GM19025 (cell line): ENCODE measurements around the gene TGM5.
"Not testable (repeated sequence)": the region's sequence is repeated elsewhere in the genome, so short reads cannot be mapped to it uniquely, and the experiment has no call there.

Experiments used
- ATAC-seq: cut with Tn5 transposase; IDR thresholded peaks from one replicate; pipeline ENCODE4 v1.9.1; 2021; ENCODE audit warnings: mild to moderate bottlenecking, low read depth, moderate library complexity; ENCODE audit not compliant: unreplicated experiment

TGM5 gene

DNA sequence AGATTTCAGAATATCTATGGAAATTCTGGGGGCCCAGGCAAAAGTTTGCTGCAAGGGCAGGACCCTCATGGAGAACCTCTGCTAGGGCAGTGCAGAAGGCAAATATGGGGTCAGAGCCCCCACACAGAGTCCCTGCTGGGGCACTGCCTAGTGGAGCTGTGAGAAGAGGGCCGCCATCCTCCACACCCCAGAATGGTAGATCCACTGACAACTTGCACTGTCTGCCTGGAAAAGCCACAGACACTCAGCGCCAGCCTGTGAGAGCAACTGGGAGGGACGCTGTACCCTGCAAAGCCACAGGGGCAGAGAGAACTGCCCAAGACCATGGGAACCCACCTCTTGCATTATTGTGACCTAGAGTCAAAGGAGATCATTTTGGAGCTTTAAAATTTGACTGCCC lies 67.7 kb downstream of the TGM5 start:
- ATAC-seq, result no peak

DNA sequence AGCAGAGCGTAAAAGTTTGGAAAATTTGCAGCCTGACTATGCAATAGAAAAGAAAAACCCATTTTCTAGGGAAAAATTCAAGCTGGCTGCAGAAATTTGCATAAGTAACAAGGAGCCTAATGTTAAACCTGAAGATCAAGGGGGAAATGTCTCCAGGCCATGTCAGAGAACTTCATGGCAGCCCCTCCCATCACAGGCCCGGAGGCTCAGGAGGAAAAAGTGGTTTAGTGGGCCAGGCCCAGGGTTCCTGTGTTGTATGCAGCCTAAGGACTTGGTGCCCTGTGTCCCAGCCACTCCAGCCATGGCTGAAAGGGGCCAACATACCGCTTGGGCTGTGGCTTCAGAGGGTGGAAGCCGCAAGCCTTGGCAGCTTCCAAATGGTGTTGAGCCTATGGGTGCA lies 68.2 kb downstream of the TGM5 start:
- not testable (repeated sequence) for ATAC-seq

DNA sequence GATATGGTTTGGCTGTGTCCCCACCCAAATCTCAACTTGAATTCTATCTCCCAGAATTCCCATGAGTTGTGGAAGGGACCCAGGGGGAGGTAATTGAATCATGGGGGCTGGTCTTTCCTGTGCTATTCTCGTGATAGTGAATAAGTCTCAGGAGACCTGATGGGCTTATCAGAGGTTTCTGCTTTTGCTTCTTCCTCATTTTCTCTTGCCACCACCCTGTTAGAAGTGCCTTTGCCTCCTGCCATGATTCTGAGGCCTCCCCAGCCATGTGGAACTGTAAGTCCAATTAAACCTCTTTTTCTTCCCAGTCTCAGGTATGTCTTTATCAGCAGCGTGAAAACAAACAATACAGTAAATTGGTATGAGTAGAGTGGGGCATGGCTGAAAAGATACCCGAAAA lies 69.0 kb downstream of the TGM5 start:
- not testable (repeated sequence) for ATAC-seq

DNA sequence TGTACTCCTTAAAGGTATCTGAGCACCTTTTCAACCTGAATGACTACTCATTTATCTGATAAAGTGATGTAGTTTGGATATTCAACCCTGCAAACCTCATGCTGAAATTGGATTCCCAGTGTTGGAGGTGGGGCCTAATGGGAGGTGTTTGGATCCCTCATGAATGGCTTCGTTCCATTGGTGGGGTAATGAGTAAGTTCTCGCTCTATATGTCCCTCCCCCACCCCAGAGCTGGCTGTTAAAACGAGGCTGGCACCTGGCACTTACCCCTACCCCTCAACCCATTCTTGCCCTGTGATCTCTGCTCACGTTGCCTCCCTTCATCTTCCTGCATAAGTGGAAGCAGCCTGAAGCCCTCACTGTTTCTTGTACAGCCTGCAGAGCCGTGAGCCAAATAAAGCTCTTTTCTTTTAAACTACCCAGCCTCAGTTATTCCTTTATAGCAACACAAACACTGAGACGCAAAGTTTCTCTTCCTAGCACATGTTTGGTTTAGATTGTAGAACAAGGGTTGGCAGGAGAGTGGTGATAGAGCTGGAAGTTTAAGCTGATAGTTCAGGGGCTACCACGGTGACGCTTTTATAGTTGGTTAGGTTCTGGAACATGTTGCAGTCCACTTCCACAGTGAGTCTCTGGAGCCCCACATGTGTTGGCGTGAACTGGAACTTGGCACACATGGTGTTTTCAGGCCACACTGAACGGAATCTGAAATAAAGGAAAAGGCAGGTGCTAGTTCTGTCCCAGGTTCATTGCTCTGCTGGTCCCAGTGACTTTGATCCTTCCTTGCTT lies 69.8 kb downstream of the TGM5 start:
- no peak for ATAC-seq

DNA sequence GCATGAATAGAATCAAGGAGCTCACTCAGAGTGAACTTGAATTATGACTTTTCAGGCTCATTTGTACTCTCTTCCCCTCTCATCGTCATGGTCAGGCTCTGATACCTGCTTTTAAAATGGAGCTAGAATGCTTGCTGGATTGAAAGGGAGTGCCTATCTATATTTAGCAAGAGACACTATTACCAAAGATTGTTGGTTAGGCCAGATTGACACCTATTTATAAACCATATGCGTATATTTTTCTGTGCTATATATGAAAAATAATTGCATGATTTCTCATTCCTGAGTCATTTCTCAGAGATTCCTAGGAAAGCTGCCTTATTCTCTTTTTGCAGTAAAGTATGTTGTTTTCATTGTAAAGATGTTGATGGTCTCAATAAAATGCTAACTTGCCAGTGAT lies 71.9 kb downstream of the TGM5 start:
- no peak for ATAC-seq

DNA sequence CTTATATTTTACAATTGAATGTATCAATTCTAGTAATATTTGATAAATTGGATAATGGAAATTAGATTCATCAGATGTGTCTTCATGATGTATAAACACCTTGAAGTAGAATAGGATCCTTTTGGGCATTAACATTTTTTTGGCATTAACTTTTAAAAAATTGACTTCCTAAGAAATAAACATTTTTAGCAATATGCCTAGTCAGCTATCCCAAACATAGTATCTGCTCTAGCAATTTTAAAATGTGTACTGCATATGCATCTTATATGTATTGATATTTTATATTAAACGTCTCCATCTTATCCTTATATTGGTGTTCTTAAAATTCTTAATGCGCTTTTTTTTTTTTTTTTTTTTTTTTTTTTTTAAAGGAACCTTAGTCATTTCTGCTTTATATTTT lies 73.0 kb downstream of the TGM5 start:
- ATAC-seq, result no peak

DNA sequence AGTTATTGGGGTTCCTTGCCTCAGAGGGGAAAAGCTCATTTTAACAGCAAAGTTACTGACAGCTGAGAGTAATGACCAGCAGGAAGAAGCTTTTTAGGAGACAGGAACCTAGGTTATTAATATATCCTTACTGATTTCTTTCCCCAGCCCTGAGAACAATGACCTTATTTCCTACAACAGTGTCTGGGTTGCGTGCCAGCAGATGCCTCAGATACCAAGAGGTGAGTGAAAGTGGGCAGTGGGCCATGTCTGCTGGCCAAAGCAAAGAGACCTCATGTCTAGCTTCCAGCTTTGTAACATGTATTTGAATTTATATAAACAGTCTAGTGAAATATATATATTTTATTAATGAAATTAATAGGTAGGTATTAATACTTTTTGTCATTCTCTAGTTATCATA lies 76.5 kb downstream of the TGM5 start:
- no peak for ATAC-seq

DNA sequence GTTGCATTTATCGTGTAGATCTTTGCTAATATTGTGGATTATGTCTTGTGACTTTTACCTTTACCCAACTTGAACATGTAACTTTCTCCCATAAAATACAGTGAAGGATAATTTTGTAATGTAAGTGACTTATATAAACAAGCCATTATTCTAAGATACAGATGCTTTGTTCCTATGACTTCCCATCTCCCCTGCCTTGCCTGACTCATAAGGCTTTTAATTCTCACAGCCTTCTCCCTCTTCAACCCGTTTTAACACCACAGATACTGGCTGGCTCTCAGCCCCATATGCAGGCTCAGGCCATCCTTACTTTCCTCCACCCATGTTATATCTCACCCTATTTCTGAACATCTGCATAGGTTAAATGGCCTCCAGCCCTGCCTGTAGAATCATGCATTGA lies 77.4 kb downstream of the TGM5 start:
- no peak for ATAC-seq

DNA sequence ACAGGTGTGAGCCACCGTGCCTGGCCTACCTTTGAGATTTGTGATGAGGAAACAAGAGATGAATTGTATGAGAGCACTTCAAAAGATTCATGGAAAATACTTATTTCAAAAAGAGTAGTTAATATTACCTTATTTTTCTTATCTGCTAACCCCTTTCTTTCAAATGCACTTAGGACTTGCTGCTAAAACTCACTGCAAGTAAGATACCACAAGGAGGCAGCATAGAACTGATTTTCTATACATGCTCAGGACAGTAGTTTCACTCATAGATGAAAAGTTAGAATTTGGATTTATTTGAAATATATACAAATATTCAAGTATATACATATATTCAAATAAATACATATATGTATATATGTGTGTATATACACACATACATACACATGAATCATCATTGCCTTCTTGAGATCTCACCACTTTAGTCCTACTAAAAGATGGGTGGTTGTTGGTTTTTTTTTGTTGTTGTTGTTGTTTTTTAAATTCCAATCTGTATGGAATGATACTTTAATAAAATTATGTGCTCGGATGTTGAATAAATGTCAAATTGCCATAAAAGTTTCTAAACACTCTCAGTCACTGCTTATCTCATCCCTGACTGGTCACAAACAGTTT lies 79.1 kb downstream of the TGM5 start:
- no peak for ATAC-seq

DNA sequence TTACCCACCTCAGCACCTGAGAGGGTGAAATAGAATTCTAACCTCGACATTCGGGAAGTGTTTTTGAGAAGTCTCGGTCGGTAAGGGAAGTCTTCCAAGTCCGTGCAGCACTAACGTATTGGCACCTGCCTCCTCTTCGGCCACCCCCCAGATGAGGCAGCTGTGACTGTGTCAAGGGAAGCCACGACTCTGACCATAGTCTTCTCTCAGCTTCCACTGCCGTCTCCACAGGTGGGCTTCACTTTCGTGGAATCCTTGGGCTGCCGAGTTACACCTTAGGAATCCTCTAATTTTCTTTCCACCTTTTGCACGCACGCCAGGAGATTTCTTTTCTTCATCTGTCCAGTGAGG lies 80.8 kb downstream of the TGM5 start:
- peak; percentile 8 for ATAC-seq

DNA sequence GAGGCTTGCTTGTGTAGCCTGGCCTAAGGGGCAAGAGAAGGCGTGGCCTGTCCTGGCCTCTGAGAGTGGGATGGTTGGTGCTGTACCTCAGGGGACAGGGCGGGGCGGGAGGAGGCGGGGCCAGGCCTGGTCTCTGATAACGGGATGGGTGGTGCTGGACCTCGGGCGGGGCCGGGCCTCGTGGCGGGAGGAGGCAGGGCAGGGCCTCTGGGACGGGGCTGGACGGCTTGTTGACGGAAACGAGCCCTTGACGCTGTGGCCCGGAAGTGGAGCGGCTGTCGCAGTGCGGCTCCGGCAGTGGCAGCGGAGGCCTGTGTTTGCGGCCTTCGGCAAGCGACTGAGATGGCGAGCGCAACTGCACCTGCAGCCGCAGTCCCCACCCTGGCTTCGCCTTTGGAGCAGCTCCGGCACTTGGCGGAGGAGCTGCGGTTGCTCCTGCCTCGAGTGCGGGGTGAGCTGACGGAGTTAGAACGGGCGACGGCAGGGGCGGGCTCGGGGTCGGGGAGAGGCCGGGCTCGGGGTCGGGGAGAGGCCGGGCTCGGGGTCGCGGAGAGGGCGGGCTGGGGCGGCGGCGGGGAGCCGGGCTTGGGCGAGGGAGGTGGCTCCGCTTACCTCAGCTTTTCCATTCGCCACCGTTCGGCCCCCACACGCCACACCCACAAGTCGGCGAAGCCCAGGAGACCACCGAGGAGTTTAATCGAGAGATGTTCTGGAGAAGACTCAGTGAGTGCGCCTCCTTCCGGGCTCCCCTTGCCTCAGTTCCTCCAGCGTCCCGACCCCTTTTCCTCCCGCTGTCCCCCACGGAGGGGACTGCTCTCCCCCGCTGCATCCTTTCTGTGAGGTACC lies 81.3 kb downstream of the TGM5 start, which contains the start of gene CCNDBP1:
Gene CCNDBP1 (plus strand): TSS at position 247 of the 846 bp plus-strand sequence. CDS start 96 bp downstream, at position 343.
- ATAC-seq, result peak; percentile 97

DNA sequence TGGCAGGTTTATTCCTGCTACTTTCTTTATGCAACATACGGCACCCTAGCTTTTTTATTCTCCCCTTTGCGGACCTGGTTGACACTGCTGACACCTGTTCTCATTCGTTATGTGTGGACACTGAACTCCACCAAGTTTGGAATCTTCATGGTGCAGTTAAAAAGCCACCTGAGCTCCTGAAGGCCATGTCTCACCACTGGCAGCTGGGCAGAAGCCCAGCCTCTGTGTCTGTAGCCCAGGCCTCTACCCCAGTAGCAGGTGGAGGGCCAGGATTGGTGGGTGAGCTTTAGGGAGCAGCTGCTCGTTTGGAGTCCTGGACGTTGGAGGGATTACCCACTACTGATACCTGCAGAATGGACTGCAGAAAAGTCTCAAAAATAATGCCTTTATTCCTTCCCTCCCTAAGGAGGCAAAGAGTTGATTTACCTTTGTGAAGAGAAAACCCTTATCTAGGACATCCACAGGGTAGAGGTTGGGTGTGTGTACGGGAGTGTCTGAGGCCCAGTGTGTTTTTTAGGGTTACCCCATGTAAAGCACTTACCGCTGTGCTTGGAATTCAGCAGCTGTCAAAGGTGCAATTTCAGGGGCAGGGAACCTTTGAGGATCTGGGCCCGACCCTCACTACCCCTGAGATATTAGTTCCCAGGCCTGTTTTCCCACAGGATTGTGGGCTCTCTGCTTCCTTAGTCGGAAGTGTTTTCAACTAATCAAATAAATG lies 82.2 kb downstream of the TGM5 start:
- no peak for ATAC-seq

DNA sequence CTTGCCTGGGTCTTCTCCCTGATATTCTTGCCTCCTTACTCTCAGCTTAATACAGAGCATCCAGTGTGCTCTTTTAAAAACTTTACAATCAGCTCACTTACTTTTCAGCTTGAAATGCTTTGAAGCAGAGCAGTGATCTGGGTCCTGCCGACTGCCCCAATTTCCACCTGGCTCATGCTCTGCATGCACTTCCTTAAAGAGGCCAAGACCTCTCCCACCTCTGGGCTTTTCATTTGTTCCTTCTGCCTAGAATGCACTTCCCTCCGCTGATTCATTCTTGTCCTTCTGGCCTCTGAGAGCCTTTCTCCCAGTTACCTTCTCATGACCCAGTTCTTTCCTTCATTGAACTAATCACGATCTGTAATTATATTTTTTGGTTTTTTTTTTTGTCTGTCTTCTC lies 83.5 kb downstream of the TGM5 start:
- ATAC-seq, result no peak
